GM21447 (cell line): Measurements from ENCODE around the gene TBC1D5.

ENCODE experiments used
- ATAC-seq: cut with Tn5 transposase; IDR thresholded peaks from one replicate; pipeline ENCODE4 v1.9.1; 2021; ENCODE audit not compliant: unreplicated experiment

Gene TBC1D5

DNA sequence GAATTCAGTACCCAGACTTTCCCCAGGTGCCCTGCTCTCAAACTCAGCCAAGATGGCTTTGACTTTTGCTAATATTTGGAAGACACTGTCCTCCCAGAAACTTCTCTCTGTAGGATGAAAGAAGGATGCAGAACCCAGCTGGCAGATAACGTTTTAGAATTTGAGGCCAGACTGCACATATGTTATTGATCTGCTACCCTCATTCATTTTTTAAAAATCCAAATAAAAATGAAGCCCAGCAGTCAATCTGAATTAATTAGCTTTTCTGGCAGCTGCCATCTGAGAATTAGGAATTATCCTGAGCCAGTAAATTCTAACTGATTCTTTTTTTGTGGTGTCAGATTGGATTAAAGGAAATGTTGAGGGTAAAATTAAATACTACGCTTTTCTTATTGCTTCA lies 621.1 kb downstream of the TBC1D5 start:
- ATAC-seq = no peak

DNA sequence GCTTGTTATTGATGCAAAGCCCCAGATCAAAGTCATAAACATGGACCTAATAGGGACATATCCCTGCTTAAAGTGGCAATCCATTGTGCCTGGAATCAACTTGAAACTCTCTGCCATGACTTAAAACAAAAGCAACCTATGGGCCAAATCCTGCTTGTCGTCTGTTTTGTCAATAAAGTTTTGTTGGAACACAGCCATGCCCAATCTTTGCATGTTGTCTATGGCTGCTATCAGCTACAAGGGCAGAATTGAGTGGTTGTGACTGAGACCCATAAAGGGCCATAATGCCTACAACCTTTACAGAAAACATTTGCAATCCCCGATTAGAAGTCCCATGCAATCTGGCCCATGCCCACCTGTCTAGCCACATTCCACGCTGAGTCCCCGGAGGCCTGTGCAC lies 622.3 kb downstream of the TBC1D5 start:
- no peak for ATAC-seq

DNA sequence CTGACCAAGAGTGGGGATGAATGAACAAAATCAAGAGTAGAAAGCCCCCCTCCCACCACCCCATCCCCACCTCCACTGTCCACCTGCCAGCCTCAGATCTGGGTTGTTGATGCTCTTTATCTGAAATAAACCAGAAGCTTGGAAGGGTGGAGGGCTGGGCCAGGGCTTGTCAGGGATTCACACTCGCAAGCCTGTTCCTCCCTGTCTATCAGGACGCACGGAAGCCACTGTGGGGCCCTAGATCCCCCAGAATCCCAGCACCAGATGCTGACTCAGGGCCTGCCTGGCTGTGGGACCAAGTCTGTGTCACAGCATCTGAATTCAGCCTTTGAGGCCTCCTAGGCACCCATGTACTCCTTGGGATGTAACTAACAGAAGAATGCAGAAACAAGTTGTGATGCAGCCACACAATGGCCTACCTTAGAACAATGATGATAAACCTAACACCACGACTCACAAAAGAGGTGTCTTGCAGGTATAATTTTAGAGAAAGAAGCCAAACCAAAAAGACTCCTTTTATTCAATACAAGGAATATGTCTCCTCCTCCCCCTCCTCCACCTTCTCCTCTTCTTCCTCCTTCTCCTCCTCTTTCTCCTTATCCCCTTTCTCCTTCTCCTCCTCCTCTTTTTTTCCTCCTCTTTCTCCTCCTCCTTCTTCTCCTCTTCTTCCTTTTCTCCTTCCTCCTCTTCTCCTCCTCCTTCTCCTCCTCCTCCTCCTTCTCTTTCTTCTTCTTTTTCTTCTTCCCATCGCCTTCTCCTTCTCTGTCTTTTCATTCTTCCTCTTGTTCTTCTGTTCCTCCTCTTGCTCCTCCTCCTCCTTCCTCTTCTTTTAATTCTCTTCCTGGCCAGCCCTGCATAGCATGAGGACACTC lies 623.0 kb downstream of the TBC1D5 start:
- no peak for ATAC-seq

DNA sequence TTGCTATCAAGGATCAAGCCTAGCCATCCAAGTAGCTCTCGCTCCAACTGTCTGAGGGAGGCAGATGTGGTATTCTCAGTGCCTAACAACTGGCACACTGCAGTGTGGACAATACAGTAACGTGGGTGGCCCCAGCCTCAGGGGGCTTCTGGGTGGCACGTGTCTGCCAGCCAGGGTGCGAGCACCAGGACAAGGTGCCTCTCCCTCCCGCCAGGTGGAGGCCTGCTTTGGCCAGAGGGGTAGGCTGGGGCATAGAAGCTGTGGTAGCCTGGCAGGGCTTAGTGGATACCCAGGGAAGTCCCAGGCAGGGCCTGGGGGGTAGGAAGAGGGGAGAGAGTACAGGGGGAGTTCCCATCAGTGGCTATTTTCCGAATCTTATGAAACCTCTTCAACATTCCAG lies 623.7 kb downstream of the TBC1D5 start:
- ATAC-seq = no peak

DNA sequence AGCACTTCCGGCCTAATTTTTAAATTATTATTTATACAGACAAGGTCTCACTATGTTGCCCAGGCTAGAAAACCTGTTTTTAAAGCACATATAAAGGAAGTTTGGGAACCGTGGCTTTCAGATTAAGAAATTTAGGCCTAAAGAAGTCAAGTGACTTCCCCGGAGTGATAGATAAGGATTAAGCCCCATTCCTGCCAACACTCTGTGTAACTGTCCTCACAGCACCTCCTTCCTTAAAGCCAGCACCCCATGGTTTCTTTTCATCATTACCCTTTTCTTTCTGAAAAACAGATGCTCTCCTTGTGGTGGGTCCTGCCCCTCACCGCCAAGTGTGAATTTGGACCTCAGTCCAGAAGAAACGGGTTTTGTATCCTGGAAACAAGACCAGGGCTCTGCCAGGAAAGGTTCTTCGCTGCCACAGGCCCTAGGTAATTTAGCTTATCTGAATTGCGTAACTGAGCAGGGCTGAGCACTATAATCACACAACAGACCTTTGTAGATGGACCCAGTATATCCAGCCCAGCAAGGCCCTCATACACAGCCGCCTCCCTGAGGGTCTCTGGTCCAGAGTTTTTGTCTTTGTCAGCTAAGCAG lies 626.3 kb downstream of the TBC1D5 start:
- ATAC-seq = no peak

DNA sequence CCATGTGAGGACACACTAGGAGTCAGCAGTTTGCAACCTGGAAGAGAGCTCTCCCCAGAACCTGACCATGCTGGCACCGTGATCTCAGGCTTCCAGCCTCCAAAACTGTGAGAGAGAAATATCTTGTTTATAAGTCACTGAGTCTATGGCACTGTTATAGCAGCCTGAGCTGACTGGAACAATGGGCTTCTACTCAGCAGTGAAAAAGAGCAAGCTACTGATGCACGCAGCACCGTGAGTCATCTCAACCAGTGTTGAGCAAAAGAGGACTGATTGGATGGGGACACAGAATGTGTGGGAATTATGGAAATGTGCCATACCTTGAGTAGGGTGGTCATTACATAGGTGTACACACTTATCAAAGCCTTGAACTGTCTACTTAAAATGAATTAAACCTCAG lies 627.2 kb downstream of the TBC1D5 start:
- no peak for ATAC-seq

DNA sequence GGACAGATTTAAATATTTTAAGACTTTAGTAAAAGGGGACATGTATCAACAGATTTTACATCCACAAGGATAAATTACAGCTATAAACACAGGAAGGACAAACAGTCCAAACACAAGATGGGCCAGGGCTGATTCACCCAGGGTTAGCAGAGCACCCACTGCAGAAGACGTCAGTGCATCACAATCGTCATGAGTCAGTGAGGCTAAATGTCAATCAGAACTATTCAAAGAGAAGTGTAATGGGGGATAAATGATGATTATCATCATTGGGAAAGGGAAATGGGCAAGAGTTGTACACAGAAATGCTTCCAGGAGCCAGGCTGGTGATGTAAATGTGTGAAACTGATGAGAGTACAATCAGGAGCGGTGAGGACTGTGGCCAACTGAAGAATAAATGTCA lies 630.8 kb downstream of the TBC1D5 start:
- ATAC-seq = no peak

DNA sequence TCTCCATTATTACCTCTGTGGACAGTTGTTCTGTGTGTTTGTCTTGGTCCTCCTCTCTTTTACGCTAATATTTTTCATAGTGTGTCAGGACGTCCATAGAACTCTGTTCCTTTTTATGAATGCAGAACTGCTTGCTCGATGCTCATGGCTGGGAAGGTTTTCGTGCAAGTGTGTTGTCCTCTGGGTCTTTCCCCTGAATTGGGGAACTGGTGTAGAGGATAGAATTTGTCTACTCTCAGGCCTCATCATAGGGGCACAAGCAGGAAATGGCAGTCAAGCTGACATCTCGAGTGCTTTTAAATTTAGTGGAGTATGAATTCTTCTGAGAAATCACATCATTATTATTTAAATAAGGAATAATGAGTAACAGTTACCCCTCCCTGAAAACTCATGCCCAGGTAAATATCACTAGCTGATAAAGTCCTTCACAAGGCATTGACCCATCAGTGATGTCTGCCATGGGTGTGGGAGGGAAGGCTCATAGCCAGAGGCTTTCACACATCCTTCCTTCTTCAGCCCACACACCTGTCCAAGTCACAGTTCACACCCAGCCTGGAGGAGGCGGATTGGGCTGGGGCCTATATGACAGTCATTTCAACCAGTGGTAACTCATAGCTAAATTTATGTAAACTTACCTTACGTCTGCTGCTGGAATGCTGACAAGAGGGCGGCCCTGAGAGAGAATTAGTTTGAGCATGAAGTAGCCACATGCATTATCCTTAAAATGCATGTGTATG lies 631.6 kb downstream of the TBC1D5 start:
- ATAC-seq = no peak
